IMR-90 (cell line): ENCODE data around the gene HIGD1C.

Experiments used
- BHLHE40 ChIP-seq: fragments of 150-350 bp; IDR thresholded peaks from 2 replicates; pipeline ENCODE4 v1.6.1; 2016; ENCODE audit warnings: mild to moderate bottlenecking, low read depth, low read length
- CEBPB ChIP-seq: IDR thresholded peaks from 2 replicates; pipeline ENCODE4 v1.6.1; 2012; ENCODE audit warnings: low read depth, low read length, improper control_type of control experiment
- CTCF ChIP-seq: conservative IDR thresholded peaks from 2 replicates; pipeline ENCODE4 v1.5.1; 2012; ENCODE audit warnings: mild to moderate bottlenecking, low read depth, low read length, improper control_type of control experiment
- FOS ChIP-seq: fragments of 150-350 bp; IDR thresholded peaks from 2 replicates; pipeline ENCODE4 v1.6.1; 2016; ENCODE audit warnings: low read depth, low read length
- MAFK ChIP-seq: IDR thresholded peaks from 2 replicates; pipeline ENCODE4 v1.6.1; 2012; ENCODE audit warnings: low read depth, low read length, improper control_type of control experiment
- MXI1 ChIP-seq: IDR thresholded peaks from 2 replicates; pipeline ENCODE4 v1.6.1; 2012; ENCODE audit warnings: low read depth, mild to moderate bottlenecking, low read length, moderate library complexity, borderline replicate concordance
- NFE2L2 ChIP-seq: fragments of 150-350 bp; IDR thresholded peaks from 2 replicates; pipeline ENCODE4 v1.6.1; 2016; ENCODE audit warnings: low read depth, mild to moderate bottlenecking, low read length
- POLR2A ChIP-seq: IDR thresholded peaks from 2 replicates; pipeline ENCODE4 v1.6.1; 2012; ENCODE audit warnings: mild to moderate bottlenecking, low read depth, low read length
- RCOR1 ChIP-seq: IDR thresholded peaks from 2 replicates; pipeline ENCODE4 v1.6.1; 2012; ENCODE audit warnings: mild to moderate bottlenecking, low read length, improper control_type of control experiment; ENCODE audit not compliant: insufficient replicate concordance
- RFX5 ChIP-seq: IDR thresholded peaks from 2 replicates; pipeline ENCODE4 v1.8.0; 2012; ENCODE audit warnings: low read depth, mild to moderate bottlenecking, low read length, moderate library complexity
- SMC3 ChIP-seq: fragments of 150-350 bp; IDR thresholded peaks from 2 replicates; pipeline ENCODE4 v1.6.1; 2016; ENCODE audit warnings: low read depth, mild to moderate bottlenecking, antibody characterized with exemption, low read length, moderate library complexity
- USF2 ChIP-seq: fragments of 150-350 bp; IDR thresholded peaks from 2 replicates; pipeline ENCODE4 v1.6.1; 2017; ENCODE audit warnings: mild to moderate bottlenecking, antibody characterized with exemption, low read length, low read depth

- TF ChIP-seq CTCF (no peak), NFE2L2 (no peak), MXI1 (no peak), POLR2A (no peak), USF2 (no peak), RFX5 (no peak), CEBPB (no peak), SMC3 (no peak), BHLHE40 (no peak), RCOR1 (no peak), FOS (no peak), MAFK (no peak)
Measured at GRCh38 chr12:50980545-50980944, 28.2 kb downstream of the HIGD1C start.
